Right renal pelvis (tissue), 4 donors: ENCODE measurements around the gene LMCD1. TPM values are rescaled to one million over a fixed set of nuclear protein-coding genes. Genes with fewer than 3 reads are reported as not detected.
A peak's percentile ranks its signal among the peaks of the same experiment; 100 is the strongest.

ENCODE experiments used
- DNase-seq, 4 donors: peaks; one replicate each; pipeline ENCODE4 v3.0.0-alpha.2; 2013; ENCODE audit warnings: low read depth in 4 of 4, low spot score in 3 of 4, missing footprints in 1 of 4
- polyA plus RNA-seq, 4 donors: library from polyadenylated mRNA; unstranded; fragments of 120-200 nt; gene quantifications; one replicate each; pipeline ENCODE4 v1.2.1, GENCODE V29; 2013; ENCODE audit not compliant: insufficient read length in 4 of 4

Gene LMCD1
- polyA plus RNA-seq, 4 donors, result 30.1 to 35.0 (median 31.9) TPM

DNA sequence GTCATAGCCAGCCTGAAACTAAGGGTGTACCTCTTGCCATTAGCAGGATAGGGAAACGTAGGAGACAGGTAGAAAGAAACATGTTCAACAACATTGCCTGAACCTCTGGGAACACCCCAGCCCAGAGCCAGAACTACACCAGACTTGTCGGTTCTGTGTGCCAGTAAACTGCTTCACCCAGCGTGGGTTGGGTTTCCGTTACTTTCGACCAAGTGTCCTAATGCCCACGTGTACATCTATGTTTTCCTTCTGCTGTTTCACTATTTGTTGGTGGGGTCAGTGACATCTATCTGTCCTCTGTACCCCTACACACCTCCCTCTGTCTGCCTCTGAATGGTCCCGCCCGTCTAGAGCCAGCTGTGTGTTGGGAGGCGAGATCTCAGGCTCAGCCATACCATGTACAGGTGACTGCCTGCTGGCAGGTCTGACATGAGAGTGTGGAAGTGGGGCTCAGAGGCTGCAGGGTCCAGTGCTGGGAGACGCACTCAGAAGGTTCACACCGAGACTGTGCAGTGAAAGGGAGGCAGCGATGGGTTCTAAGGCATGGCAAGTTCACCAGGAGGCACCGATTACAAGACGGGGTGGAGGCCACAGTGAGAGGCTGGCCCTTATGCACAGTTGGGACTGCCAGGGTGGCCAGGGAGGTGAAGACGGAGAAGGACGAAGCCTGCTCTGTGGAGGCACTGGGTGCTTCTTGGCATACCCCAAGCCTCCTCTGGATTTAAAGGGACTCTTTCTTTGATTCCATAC lies 106.6 kb downstream of the LMCD1 start:
- DNase-seq, result no peak

DNA sequence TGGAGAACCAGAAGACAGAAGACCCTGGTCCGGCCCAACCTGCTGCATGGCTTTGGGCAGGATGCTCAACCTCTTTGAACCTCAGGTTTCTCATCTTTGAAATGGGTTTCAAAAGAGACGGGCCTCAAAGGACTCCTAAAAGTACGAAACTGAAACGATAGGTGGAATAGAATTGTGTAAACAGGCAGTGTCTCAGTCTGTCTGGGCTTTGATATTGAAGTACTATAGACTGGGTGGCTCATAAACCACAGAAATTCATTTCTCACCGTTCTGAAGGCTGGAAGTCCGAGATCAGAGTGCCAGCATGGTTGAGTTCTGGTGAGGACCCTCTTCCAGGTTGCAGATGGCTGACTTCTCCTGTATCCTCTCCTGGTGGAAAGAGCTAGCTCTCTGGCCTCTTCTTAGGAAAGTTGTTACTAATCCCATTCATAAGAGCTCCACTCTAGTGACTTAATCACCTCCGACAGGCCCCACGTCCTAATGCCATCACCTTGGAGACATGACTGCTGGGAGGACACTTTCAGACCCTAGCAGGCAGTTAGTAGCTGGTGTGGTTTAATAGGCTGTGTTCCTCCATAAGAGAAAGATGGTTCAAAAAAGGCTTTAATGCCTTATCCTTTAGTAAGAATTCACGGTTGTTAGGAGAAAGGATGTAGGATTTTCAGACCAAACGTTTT lies 107.3 kb downstream of the LMCD1 start:
- DNase-seq, result no peak

DNA sequence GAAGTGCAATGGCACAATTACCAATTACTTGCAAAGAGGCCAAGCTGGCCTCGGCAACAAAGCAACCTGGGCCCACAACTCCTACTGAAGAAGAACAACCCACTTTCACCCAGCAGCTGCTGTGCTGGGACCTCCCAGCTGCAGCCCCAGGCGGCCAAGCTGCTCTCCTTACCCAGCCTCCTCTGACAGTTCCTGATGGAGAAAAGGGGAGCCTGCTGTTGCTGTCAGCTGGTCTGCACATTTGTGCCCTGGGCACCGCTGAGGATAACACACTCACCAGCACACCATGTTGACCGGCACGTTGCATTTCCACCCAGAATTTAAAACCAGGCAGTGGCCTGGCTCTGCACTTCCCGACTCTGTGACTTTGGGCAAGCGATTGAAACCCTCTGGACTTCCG lies 109.3 kb downstream of the LMCD1 start:
- DNase-seq, result no peak

DNA sequence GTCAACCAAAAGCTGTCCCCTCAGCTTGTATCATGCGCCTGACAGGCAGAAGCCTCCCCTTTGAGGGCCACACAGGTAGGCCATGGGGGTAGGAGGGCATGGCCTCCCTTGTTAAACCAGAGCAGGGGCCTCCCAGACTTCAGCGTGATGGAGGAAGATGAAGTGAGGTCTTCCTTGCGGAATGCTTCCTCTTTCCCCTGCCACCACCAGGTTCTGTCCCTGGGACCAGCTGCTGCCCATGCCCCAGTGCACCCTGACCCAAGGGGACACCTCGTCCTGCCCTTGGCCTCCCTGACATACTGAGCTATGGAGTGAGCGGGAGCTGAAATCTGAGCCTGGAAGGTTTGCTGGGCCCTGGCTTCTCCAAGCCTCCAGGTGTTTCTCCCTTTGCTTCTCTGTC lies 116.3 kb downstream of the LMCD1 start:
- DNase-seq, result no peak

DNA sequence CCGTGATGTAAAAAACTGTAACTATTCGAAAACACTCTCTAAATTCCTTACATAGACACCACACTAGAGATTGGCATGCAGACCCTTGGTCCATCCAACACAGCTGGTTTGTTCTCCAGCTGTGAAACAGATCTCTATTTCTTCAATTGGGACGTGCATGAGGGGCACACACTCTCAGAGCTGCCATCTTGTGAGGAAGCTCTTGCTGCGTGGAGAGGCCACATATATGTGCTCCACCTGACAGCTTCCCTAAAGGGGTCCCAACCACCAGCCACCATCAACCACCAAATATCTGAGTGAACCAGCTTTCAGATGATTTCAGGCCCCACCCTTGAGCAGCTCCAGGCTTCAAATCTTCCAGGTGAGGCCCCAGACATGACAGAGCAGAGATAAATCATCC lies 117.3 kb downstream of the LMCD1 start:
- DNase-seq, result no peak

DNA sequence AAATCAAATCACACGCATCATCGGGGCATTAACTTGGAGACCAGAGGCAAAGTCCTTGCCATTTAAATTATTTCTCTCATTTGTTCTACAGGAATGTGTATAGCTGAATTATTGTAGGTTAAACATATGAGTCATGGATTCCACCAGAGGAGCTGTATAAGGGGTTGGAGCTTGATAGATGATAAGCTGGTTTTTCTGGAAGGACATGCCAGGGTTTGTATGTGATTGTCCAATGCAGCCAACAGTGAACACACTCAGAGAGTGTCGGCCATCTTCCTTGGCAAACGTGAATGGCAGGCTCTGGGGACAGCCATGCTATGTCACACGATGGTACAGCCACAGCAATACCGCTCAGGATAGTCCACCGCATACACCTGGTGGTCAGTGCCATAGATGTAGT lies 117.9 kb downstream of the LMCD1 start:
- DNase-seq, result no peak

DNA sequence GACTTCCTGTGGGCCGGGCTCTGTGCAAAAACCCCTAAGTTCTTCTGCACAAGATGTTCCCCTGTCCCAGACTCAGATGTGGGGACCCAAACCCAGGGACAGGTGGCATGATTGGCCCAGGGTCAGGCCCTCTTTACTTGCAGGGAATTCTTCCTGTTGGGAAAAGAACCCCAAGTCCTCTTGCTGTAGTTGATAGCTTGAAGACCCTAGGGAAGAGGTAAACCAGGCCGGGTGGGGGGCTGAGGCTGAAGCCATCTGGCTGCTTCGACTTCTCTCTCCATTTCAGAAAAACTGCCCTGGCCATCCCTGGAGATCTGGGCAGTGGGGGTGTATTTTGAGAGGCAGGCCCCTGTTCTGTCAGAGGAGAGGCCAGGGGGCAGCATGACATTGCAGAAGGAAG lies 119.5 kb downstream of the LMCD1 start:
- DNase-seq, result no peak

DNA sequence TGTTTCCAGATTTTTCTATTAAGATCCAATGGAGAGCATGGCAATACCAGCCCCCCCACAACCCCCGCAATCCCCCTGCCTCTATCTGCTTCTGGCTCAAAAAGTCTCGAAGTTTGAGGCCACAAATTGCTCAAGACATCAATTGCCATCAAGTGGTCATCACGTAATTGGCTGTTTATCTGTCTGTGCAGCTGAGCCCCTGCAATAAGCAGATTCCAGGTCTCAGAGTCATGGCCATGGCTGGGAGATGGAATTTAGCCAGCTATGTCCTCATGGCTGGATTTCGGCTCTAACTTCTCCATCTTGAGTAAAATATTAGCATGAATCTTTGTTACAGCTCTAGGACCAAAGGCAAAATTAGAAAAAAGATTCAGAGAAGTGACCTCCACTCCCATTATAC lies 120.2 kb downstream of the LMCD1 start:
- DNase-seq, result no peak

DNA sequence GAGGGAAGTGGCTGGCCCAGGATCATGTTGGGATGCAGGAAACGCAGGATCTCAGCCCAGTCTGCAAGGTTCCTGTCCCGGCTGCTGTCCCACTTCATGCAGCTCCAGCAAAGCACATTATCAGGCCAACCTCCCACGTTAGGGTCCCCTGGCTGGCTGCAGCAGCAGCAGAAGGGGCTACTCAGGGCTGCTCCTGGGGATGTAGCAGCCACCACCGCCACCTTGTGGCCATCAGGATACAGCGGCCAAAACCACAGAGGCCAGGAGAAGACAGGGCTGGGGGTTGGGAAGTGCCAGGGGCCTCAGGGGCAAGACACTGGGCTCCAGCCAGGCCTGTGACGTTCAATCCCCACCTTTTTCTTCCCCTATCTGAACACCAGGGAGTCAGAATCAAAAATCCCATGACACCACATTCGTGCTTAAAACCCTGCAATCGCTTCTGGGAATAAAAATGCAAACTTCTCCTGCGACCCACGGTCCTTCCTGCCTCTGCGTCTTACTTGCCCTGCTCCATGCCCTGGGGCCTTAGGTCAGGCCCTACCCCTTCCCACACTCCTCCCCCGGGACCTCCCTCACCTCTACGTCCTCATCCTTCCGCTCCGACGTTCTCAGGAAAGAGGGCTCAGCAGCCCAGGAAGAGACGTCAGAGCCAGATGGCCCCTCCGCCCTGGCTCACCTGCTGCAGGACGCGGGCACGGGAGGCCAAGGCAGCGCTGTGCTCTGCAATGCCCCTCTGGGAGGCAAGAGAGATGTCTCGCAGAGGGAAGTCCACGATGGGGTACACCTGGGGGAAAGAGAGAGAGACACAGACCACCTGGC lies 121.5 kb downstream of the LMCD1 start:
- DNase-seq, result peak; percentile 61 to 72 (median 65)

DNA sequence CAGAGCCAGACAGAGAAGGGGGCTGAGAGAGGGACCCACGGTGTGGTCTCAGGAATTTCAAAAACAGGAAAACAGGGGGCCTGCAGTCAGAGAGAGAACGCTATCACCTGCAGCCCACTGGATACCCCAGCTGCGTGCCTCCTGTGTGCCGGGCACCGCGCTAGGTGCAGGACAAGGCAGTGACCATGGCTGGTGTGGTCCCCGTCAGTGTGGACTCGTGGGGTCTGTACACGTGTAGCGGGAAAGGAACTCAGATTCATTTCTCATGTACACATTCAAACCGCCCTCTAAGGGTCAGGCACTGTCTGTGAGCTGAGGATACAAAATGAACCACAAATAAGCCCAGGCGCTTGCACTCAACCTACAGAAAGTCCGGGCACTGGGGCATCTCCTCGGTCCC lies 122.1 kb downstream of the LMCD1 start:
- no peak for DNase-seq

Other genes with a start within 250 kb of the LMCD1 start
- gene SSUH2, start 143.0 kb downstream of the LMCD1 start, polyA plus RNA-seq, result 1 to 10 TPM; 3.9 to 4.5 (median 4.1) TPM
- gene CAV3, start 232.0 kb downstream of the LMCD1 start, polyA plus RNA-seq, result under 1 TPM; 0.29 to 0.72 (median 0.50) TPM